ENCODE measurements around the gene ADRM1. TPM values are rescaled to one million over a fixed set of nuclear protein-coding genes. Genes with fewer than 3 reads are reported as not detected.

The ADRM1 gene
- total RNA-seq, 1 experiment from 2014 or later = 227 TPM

DNA sequence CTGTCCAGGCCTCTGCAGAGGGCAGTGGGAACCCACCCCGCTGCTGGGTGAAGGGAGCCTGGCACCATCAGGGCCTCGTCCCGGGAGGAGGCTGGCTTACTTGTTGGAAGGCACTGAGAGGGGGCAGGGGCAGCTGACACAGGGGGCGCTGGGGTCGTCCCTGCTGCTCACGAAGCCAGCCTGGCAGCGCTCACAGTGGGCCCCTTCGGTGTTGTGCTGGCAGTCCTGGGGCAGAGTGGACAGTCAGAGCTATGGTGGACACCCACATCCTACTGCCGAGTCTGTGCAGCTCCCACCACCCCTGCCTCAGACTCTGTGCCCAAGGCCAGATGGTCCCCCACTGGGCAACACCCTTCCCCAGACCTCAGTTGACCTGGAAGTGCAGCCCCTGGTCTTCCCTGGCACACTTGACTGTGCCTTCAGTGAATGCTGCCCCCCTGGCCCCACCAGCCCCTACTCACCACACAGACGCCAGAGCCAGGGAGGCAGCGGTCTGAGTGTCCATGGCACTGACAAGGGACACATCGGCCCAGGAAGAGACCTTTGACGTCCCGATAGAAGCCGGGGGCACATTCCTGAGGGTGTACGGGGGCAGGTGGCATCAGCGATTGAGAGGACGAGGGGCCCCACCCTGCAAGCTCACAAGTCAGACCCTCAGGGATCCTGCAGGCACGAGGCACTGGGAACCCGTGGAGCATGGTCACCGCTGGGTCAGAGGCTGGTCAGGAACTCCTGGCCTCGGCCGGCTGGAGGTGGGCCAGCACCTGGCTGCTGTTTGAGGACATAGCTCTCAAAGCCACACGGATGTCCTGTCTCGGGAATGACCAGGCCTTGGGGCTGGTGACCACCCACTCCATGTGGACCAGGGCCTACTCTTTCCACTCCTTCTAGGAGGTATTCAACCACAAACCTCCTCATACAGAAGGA is 21.4 kb downstream of the ADRM1 start:
- no peak for DNase-seq
- H3K36me3 Mint-ChIP-seq (ENCODE audit: insufficient read depth, unreplicated experiment) = peaks cover 100% of the 10 kb centered on the region
- TSS peak; percentile 39 for BruUV-seq (replicated peaks)
- H3K9me3 Mint-ChIP-seq (ENCODE audit: low read depth, unreplicated experiment) = no peaks in the 10 kb centered on the region
- H3K4me1 Mint-ChIP-seq (ENCODE audit: low read depth, unreplicated experiment) = no peaks in the 10 kb centered on the region
- intact Hi-C loops (cut with micrococcal nuclease; ENCODE audit: unreplicated experiment) = no loop called here
- CTCF ChIA-PET = no interaction called here
- TF ChIP-seq, protein P1, sequence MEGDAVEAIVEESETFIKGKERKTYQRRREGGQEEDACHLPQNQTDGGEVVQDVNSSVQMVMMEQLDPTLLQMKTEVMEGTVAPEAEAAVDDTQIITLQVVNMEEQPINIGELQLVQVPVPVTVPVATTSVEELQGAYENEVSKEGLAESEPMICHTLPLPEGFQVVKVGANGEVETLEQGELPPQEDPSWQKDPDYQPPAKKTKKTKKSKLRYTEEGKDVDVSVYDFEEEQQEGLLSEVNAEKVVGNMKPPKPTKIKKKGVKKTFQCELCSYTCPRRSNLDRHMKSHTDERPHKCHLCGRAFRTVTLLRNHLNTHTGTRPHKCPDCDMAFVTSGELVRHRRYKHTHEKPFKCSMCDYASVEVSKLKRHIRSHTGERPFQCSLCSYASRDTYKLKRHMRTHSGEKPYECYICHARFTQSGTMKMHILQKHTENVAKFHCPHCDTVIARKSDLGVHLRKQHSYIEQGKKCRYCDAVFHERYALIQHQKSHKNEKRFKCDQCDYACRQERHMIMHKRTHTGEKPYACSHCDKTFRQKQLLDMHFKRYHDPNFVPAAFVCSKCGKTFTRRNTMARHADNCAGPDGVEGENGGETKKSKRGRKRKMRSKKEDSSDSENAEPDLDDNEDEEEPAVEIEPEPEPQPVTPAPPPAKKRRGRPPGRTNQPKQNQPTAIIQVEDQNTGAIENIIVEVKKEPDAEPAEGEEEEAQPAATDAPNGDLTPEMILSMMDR (IDR thresholded peaks at IDR 0.05; ENCODE audit: unreplicated experiment) = no peak
- H3K27ac Mint-ChIP-seq (ENCODE audit: unreplicated experiment) = no peak overlapping the region
- H3K4me3 Mint-ChIP-seq (ENCODE audit: low read depth, unreplicated experiment) = no peak overlapping the region
- H3K27me3 Mint-ChIP-seq (ENCODE audit: unreplicated experiment) = no peaks in the 10 kb centered on the region

DNA sequence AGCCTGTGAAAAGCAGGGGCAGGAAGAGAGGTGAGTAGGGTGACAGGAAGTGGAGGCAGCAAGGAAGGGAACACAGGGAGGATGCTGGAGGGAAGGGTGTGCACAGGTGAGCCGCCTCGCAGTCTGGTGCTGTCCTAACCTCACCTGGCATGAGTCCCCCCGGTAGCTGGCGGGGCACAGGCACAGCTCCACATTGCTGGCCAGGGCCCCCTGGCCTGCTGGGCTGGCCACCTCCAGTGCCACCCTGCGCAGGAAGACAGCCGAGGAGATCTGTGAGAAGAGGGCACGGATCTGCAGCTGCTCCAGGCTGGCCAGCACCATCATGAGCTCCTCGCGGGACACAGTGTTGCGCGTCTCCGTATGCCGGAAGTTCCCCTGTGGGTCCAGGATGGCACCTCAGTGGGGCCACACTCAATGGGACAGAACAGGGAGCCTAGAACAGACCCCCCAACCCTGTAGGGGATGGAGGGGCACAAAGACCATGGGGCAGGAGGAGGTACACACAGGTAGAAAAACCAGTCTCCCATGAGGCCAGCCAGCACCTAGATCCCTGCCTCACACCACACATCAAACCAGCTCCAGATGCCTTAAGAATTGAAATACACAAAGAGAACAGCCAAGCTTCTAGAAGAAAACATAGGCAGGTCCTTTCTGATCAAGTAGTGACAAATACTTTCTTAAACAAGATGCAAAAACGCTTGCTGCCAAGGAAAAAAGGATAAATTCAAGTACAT is 22.5 kb downstream of the ADRM1 start:
- TF ChIP-seq, protein P1 (IDR thresholded peaks at IDR 0.05; ENCODE audit: unreplicated experiment) = no peak
- intact Hi-C loops (cut with micrococcal nuclease; ENCODE audit: unreplicated experiment) = no loop called here
- CTCF ChIA-PET = no interaction called here
- Mint-ChIP-seq H3K4me3 (ENCODE audit: low read depth, unreplicated experiment) (no peak overlapping the region), H3K27me3 (ENCODE audit: unreplicated experiment) (no peaks in the 10 kb centered on the region), H3K9me3 (ENCODE audit: low read depth, unreplicated experiment) (no peaks in the 10 kb centered on the region), H3K36me3 (ENCODE audit: insufficient read depth, unreplicated experiment) (peaks cover 100% of the 10 kb centered on the region), H3K4me1 (ENCODE audit: low read depth, unreplicated experiment) (no peaks in the 10 kb centered on the region), H3K27ac (ENCODE audit: unreplicated experiment) (no peak overlapping the region)
- no peak for DNase-seq
- no TSS peak for BruUV-seq (replicated peaks)

DNA sequence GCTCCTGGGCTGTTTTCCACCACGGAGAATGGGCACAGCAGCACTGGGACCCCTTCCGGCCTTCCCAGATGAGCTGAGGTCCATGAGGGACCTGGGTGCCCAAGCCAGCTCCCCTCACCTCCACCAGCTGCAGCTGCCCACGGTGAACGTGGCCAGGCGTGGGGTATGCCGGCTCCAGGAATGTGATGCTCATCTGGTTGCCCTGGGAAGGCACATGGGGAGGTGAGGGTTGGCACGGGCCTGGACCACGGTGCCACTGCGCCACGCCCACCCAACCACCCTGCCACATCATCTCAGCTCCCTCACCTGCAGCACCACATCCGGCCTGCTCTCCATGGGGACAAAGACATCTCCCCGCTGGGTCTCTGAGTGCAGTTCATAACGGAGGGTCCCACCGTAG is 23.8 kb downstream of the ADRM1 start:
- peaks cover 100% of the 10 kb centered on the region for H3K36me3 Mint-ChIP-seq (ENCODE audit: insufficient read depth, unreplicated experiment)
- intact Hi-C loops (cut with micrococcal nuclease; ENCODE audit: unreplicated experiment) = no loop called here
- H3K4me3 Mint-ChIP-seq (ENCODE audit: low read depth, unreplicated experiment) = no peak overlapping the region
- TF ChIP-seq, protein P1 (IDR thresholded peaks at IDR 0.05; ENCODE audit: unreplicated experiment) = no peak
- no peaks in the 10 kb centered on the region for H3K9me3 Mint-ChIP-seq (ENCODE audit: low read depth, unreplicated experiment)
- H3K4me1 Mint-ChIP-seq (ENCODE audit: low read depth, unreplicated experiment) = no peaks in the 10 kb centered on the region
- no TSS peak for BruUV-seq (replicated peaks)
- no peak for DNase-seq
- CTCF ChIA-PET = no interaction called here
- H3K27ac Mint-ChIP-seq (ENCODE audit: unreplicated experiment) = peak overlapping the region; percentile 15
- H3K27me3 Mint-ChIP-seq (ENCODE audit: unreplicated experiment) = no peaks in the 10 kb centered on the region

DNA sequence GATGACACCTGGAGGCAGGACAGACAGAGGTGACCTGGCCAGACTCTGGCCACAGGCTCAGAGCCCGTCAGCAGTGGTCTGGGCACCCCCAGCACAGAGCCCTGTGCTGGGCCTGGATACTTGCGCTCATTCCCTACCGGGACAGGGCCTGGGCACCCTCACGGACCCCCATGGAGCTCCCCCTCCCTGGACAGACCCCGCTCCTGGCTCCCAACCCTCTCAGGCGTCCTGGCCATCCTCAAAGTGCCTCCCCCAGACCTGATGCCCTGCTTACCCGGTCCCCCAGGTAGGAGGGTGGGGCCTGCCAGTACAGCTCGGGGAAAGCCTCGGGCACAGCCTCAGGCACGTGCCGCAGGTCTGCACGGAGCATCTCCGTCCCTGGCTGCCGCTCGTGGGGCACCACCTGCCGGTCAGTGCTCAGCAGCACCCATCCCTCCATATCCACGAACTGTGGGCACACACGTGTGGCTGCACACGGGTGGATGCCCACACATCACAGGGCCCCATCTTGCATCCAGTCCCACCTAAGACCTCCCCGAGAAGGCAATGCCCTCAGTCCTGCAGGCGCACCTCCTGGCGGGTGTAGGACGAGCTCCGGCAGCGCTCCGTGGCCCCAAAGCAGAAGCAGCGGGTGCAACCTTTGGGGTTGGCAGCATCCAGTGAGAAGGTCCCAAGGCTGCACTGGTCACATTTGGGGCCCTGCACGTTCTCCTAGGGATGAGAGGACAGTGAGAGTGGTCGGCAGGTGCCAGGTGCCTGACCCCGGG is 24.3 kb downstream of the ADRM1 start:
- H3K27me3 Mint-ChIP-seq (ENCODE audit: unreplicated experiment) = no peaks in the 10 kb centered on the region
- H3K9me3 Mint-ChIP-seq (ENCODE audit: low read depth, unreplicated experiment) = no peaks in the 10 kb centered on the region
- H3K27ac Mint-ChIP-seq (ENCODE audit: unreplicated experiment) = no peak overlapping the region
- TF ChIP-seq, protein P1 (IDR thresholded peaks at IDR 0.05; ENCODE audit: unreplicated experiment) = no peak
- no peak overlapping the region for H3K4me3 Mint-ChIP-seq (ENCODE audit: low read depth, unreplicated experiment)
- CTCF ChIA-PET = interaction anchor here (2.9 kb wide), 1 partner anchor 55 kb away, joined by 14 read pairs; no protein-coding TSS in a partner anchor
- BruUV-seq (replicated peaks) = TSS peak; percentile 21
- intact Hi-C loops (cut with micrococcal nuclease; ENCODE audit: unreplicated experiment) = no loop called here
- no peak for DNase-seq
- H3K36me3 Mint-ChIP-seq (ENCODE audit: insufficient read depth, unreplicated experiment) = peaks cover 100% of the 10 kb centered on the region
- no peaks in the 10 kb centered on the region for H3K4me1 Mint-ChIP-seq (ENCODE audit: low read depth, unreplicated experiment)

Data from Calu3 (cell line).